Esophagus squamous epithelium (tissue), 5 donors: Measurements from ENCODE around the gene GALNT2. TPM values are rescaled to one million over a fixed set of nuclear protein-coding genes. Genes with fewer than 3 reads are reported as not detected.

Experiments
- DNase-seq: peaks from one replicate; lab custom pipeline; 2025; lab: John Stamatoyannopoulos, UW
- H3K27ac ChIP-seq, 4 donors: fragments of 200-600 bp; sonication (generic); one replicate each; pipeline ENCODE4 v1.5.1; 2016 to 2019; ENCODE audit warnings: mild to moderate bottlenecking in 1 of 4
- H3K27me3 ChIP-seq, 4 donors: fragments of 200-600 bp; sonication (generic); 1 replicate in 3 of 4; 2 replicates in 1 of 4; pipeline versions ENCODE4 v1.5.1 to v1.6.0; 2017 to 2021; ENCODE audit warnings: antibody characterized with exemption in 1 of 4
- H3K36me3 ChIP-seq, 3 donors: fragments of 200-600 bp; sonication (generic); one replicate each; pipeline ENCODE4 v1.5.1; 2016 to 2019
- H3K4me1 ChIP-seq, 3 donors: fragments of 200-600 bp; sonication (generic); one replicate each; pipeline ENCODE4 v1.5.1; 2017 to 2019
- H3K4me3 ChIP-seq, 4 donors: fragments of 200-600 bp; sonication (generic); 1 replicate in 3 of 4; 2 replicates in 1 of 4; pipeline ENCODE4 v1.5.1; 2016 to 2019; ENCODE audit warnings: mild to moderate bottlenecking in 2 of 4, moderate library complexity in 1 of 4
- H3K9me3 ChIP-seq, 3 donors: fragments of 200-600 bp; sonication (generic); one replicate each; pipeline ENCODE4 v1.5.1; 2016 to 2019
- CTCF ChIP-seq, 6 experiments: fragments of 450-650 bp in 4 of 6; fragments of 200-600 bp in 2 of 6; sonication (generic) in 2 of 6; IDR thresholded peaks; one replicate each; pipeline ENCODE4 v1.5.1; 2016 to 2019; ENCODE audit warnings: antibody characterized with exemption in 6 of 6, mild to moderate bottlenecking in 4 of 6, moderate library complexity in 4 of 6
- POLR2A ChIP-seq, 4 donors: fragments of 450-650 bp; IDR thresholded peaks; one replicate each; pipeline ENCODE4 v1.6.1; 2017; ENCODE audit warnings: antibody characterized with exemption in 4 of 4, mild to moderate bottlenecking in 4 of 4, moderate library complexity in 3 of 4
- WGBS, 2 donors: methylation state at CpG; one replicate each; pipeline ENCODE4 v1.1.5; 2018; 5-methylcytosine and 5-hydroxymethylcytosine counted together
- intact Hi-C: fragments of 100-400 bp; cut with DNase I; formaldehyde crosslinking; loops from one replicate; pipeline ENCODE4 v1.15.0; 2022
- total RNA-seq, 4 donors: library from RNA; depleted of rRNA; stranded (reverse); fragments of >200 nt; gene quantifications; one replicate each; pipeline ENCODE4 v1.1.0, GENCODE V29; 2016
- donor health status: DM: yes; HTN: yes; CAD: no.

Gene GALNT2
- total RNA-seq, 4 donors from 2014 or later: 25.8 to 36.2 (median 31.0) TPM

- intact Hi-C loops: no loop called here
- no peaks in the 10 kb centered on the region for H3K27me3 ChIP-seq
- H3K27ac ChIP-seq: no peak overlapping the region
- WGBS, 2 donors: 53 to 81% methylated on average over 3 of the region's 3 CpGs
- no peak for DNase-seq
- no peaks in the 10 kb centered on the region for H3K4me1 ChIP-seq
- no peak for TF ChIP-seq POLR2A (IDR thresholded peaks at IDR 0.05)
- no peak for TF ChIP-seq CTCF (IDR thresholded peaks at IDR 0.05)
- H3K9me3 ChIP-seq: no peaks in the 10 kb centered on the region
- no peak overlapping the region for H3K4me3 ChIP-seq
- peaks cover 6 to 50% (median 12%) of the 10 kb centered on the region in 3 donors for H3K36me3 ChIP-seq
These were observed 215.1 kb downstream of the GALNT2 start for GRCh38 chr1:230282157-230282556.

GRCh38 chr1:230283678-230284077 is 216.6 kb downstream of the GALNT2 start:
- Histone ChIP-seq H3K27me3 (peaks cover 0 to 12% (median 0%) of the 10 kb centered on the region in 4 donors), H3K9me3 (no peaks in the 10 kb centered on the region), H3K4me1 (no peaks in the 10 kb centered on the region), H3K27ac (no peak overlapping the region), H3K36me3 (peaks cover 6 to 37% (median 12%) of the 10 kb centered on the region in 3 donors), H3K4me3 (no peak overlapping the region)
- intact Hi-C loops: no loop called here
- no peak for DNase-seq
- 80 to 92% methylated on average over 9 to 12 of the region's 12 CpGs for WGBS, 2 donors
- TF ChIP-seq POLR2A (IDR thresholded peaks at IDR 0.05) (no peak), CTCF (IDR thresholded peaks at IDR 0.05) (no peak)

GRCh38 chr1:230284891-230285290 is 217.9 kb downstream of the GALNT2 start:
- intact Hi-C loops: no loop called here
- H3K4me1 ChIP-seq: no peaks in the 10 kb centered on the region
- H3K27me3 ChIP-seq: peaks cover 0 to 15% (median 0%) of the 10 kb centered on the region in 4 donors
- H3K9me3 ChIP-seq: no peaks in the 10 kb centered on the region
- no peak overlapping the region for H3K27ac ChIP-seq
- 69 to 76% methylated on average over 3 to 10 of the region's 10 CpGs for WGBS, 2 donors
- DNase-seq: no peak
- TF ChIP-seq POLR2A (IDR thresholded peaks at IDR 0.05) (no peak), CTCF (IDR thresholded peaks at IDR 0.05) (no peak)
- H3K4me3 ChIP-seq: no peak overlapping the region
- peaks cover 0 to 25% (median 6%) of the 10 kb centered on the region in 3 donors for H3K36me3 ChIP-seq

GRCh38 chr1:230285351-230285750 is 218.3 kb downstream of the GALNT2 start:
- DNase-seq: no peak
- peaks cover 0 to 15% (median 0%) of the 10 kb centered on the region in 4 donors for H3K27me3 ChIP-seq
- no peaks in the 10 kb centered on the region for H3K4me1 ChIP-seq
- WGBS, 2 donors: 98 to 100% methylated on average over 1 to 3 of the region's 7 CpGs
- H3K9me3 ChIP-seq: no peaks in the 10 kb centered on the region
- TF ChIP-seq CTCF (IDR thresholded peaks at IDR 0.05) (no peak), POLR2A (IDR thresholded peaks at IDR 0.05) (no peak)
- H3K4me3 ChIP-seq: no peak overlapping the region
- H3K36me3 ChIP-seq: peaks cover 0 to 20% (median 3%) of the 10 kb centered on the region in 3 donors
- intact Hi-C loops: no loop called here
- H3K27ac ChIP-seq: no peak overlapping the region

GRCh38 chr1:230286166-230286889 is 219.3 kb downstream of the GALNT2 start:
- Histone ChIP-seq H3K9me3 (no peaks in the 10 kb centered on the region), H3K4me3 (no peak overlapping the region), H3K27ac (no peak overlapping the region), H3K4me1 (no peaks in the 10 kb centered on the region), H3K36me3 (peaks cover 0 to 11% (median 0%) of the 10 kb centered on the region in 3 donors), H3K27me3 (peaks cover 0 to 15% (median 0%) of the 10 kb centered on the region in 4 donors)
- DNase-seq: no peak
- intact Hi-C loops: no loop called here
- no peak for TF ChIP-seq CTCF (IDR thresholded peaks at IDR 0.05)
- no peak for TF ChIP-seq POLR2A (IDR thresholded peaks at IDR 0.05)
- WGBS, 2 donors: 81 to 95% methylated on average over 5 to 6 of the region's 21 CpGs
